CD1c-positive myeloid dendritic cell (primary cell): ENCODE measurements around the gene SYT5.

Experiments
- DNase-seq: peaks from one replicate; pipeline ENCODE4 v3.0.0-alpha.2; 2016; ENCODE audit errors: extremely low spot score

Gene SYT5

DNA sequence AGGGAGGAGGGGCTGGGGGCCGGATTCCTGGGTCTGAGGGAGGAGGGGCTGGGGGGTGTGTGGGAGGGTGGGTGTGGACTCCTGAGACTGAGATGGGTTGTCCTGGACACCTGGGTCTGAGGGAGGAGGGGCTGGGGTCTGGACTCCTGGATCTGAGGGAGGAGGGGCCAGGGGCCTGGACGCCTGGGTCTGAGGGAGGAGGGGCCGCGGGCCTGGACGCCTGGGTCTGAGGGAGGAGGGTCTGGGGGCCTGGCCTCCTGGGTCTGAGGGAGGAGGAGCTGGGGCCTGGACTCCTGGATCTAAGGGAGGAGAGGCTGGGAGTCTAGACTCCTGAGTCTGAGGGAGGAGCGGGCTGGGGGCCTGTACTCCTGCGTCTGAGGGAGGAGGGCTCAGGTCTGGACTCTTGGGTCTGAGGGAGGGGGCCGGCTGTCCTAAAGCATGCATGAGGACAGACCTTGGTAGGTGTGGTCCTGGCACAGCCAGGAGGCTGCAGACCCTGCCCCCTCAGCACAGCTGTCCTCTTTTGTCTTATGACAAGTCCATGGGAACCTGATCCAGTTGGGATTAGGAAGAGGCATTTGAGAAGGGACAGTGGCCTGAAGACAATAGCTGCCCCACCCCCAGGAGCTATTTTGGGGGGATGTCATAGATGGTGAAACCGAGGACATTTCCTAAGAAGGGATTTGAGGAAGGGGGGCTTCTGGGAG, 32.4 kb downstream of the SYT5 start:
- DNase-seq: no peak

- DNase-seq: no peak
These were observed 33.3 kb downstream of the SYT5 start for GRCh38 chr19:55146705-55147273.

- peak; percentile 37 for DNase-seq
These were observed 33.9 kb downstream of the SYT5 start for GRCh38 chr19:55146078-55146704.

DNA sequence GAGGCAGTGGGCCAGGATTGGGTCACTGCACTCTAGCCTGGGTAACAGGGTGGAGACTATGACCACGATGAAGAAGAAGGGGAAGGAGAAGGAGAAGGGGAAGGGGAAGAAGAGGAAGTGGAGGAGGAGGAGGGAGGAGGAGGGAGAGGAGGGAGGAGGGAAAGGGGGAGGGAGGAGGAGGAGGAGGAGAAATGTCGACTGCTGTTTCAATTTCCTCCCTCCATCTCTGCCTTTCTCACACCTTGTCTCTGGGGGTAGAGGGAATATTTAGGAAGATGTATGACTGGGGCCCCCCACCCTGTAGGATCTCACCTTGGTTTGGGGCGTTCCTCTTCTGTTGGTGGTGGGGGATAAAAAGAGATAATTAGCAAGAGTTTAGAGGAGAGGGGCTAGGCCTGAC, 34.9 kb downstream of the SYT5 start:
- DNase-seq: no peak

GRCh38 chr19:55141696-55142095, 38.4 kb downstream of the SYT5 start:
- no peak for DNase-seq

DNA sequence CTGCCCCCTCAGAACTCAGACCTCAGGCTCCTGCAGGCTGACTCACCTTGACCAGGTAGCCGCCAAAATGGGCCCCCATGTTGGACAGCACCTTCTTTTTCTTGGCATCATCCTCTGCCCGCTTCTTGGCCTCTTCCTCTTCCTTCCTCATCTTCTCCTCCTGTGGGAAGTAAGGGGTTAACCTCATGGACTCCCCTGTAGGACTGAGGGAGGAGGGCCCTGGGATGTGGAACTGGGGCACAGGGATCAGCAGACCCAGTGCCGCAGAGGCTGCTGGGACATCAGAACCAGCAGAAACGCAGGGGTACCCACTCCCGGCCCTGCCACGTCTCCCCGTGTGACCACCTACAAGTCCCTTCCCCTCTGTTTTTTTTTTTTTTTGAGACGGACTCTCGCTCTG, 42.2 kb downstream of the SYT5 start:
- DNase-seq: no peak

DNA sequence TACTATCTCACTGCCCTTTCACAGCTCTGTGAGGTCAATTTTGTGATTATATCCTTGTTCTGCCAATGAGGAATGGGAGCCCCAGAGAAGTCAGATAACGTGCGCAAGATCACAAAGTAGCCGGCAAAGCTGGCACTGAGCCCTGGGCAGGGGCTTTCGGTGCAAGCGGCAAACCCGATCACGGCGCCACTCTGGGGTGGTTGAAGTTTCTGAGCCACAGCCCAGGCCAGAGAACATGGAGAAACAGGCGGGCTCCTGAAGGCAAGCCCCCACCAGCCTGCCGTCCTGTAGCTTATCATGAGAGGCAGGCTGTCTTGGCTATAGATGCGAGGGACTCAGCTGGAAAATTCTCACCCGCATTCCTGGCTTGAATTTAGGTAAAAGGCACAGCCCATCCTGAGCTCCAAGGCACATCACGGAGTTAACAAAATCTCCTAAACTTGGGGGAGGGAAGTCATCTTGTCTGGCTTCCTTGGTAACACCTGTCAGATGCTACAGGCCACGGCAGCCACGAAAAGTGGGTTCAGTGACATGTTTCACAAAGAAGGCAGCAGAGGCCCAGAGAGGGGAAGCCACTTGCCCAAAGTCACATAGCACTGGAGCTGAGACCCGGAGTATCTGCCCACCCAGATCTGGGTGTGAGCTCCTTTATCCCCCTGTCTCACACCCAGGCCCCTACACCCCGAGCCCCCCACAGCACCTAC, 43.5 kb downstream of the SYT5 start:
- no peak for DNase-seq

DNA sequence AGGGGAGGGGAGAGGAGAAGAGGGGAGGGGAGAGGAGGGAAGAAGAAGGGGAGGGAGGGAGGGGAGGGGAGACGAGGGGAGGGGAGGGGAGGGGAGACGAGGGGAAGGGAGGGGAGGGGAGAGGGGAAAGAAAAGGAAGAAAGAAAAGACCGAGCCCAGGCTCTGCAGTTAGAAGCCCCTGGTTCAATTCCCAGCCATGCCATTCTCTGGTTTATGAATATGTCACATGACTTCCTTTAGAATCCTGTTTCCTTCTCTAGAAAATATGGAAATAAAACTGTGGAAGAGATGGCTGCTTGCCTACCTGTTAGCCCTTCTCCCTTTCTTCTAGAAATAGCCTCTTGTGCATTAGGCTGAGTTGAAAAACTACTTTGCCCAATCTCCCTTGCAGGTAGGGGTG, 45.4 kb downstream of the SYT5 start:
- DNase-seq: no peak

DNA sequence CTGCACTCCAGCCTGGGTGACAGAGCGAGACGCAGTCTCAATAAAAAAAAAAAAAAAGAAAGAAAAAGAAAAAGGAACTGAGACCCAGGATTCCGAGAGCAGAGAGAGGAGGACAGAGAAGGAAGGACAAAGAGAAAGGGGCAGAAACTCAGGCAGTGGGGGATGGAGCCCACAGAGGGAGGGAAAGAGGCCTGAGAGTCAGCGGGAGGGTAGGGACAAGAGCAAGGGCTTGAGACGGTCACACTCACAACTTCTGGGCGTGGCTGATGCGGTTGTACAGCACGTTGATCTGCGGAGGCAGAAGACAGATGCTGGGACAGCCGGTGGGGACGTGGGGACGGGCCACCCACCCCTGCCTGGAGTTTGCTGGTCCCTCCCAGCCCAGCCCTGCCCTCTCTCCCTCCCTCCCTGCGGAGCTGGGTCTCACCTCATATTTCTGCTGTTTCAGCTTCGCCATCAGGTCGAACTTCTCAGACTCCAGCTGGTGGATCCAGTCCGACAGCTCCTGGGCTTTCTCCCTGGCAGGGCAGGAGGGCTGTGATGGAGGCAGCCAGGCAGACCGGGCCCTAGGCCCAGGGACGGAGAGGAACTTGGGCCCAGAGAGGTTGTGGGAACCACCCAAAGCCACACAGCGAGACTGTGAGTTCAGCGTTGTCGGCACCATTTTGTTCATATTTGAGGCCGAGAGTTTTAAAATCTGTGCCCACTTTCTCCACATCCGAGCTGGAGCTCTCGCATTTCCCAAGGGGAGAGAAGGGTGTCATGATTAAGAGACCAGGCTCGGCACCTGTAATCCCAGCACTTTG, 46.2 kb downstream of the SYT5 start:
- DNase-seq: no peak

DNA sequence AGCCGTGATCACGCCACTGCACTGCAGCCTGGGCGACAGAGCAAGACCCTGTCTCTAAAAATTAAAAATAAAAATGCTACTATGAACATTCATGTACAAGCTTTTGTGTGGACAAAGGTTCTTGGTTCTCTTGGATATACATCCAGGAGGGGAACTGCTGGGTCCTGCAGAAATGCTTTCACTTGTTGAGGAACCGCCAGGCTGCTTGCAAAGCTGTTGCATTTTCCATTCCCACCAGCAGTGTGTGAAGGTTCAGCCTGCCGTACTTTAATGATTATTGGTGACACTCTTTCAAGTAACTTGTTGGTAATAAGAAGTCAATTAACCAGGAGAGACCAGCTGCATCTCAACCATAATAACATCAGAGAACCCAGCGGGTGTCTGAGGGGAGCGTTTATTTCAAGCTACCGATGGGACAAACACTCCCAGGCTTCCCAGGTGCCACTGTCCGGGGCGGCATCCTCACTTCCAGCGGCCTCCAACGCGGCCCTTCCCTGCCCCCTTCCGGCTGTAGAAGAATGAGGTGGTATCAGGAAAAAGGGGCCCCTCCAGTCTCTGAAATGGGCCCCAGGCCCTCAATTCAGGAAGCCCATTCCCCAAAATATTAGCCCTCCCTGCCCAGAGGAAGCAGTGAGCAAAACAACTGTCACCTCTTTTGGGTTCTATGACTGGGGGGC, 47.5 kb downstream of the SYT5 start:
- no peak for DNase-seq

DNA sequence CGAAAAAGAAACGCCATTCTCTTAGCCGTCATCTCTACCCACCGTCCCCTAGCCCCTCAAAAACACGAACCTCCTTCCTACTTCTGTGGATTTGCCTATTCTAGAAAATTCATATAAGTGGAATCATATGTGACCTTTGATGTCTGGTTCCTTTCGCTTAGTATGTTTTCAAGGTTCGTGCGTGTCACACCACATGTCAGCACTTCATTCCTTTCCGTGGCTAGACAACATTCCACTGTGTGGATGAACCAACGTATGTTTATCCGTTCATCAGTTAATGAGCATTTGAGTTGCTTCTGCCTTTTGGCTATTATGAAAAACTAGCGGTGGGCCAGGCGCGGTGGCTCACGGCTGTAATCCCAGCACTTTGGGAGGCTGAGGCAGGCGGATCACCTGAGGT, 48.7 kb downstream of the SYT5 start:
- DNase-seq: no peak
